Keratinocyte (primary cell): ENCODE results near the gene SGIP1.

Experiments
- CTCF ChIP-seq, 3 experiments: IDR thresholded peaks in 1 of 3; conservative IDR thresholded peaks in 1 of 3; optimal IDR thresholded peaks in 1 of 3; 2 replicates in 2 of 3; 3 replicates in 1 of 3; pipeline versions ENCODE3 to v1.5.1; 2011; ENCODE audit warnings: low read length in 3 of 3, mild to moderate bottlenecking in 3 of 3, moderate library complexity in 2 of 3, control low read depth in 1 of 3, inconsistent platforms in 1 of 3; ENCODE audit not compliant: insufficient read depth in 2 of 3; ENCODE audit errors: extremely low read depth in 1 of 3
- EZH2 ChIP-seq: IDR thresholded peaks from one replicate; pipeline ENCODE4 v1.6.1; 2012; ENCODE audit warnings: inconsistent platforms, mild to moderate bottlenecking, low read length, moderate library complexity

GRCh38 chr1:66684353-66684752, 150.4 kb downstream of the SGIP1 start:
- TF ChIP-seq CTCF (optimal IDR thresholded peaks at IDR 0.05 in 1 of 3, IDR thresholded peaks at IDR 0.05 in 1 of 3, conservative IDR thresholded peaks at IDR 0.05 in 1 of 3; ENCODE audit: extremely low read depth in 1 of 3, insufficient read depth in 2 of 3, low read length in 3 of 3) (no peak), EZH2 (no peak)
